NCI-H774 (cell line): ENCODE data around the gene CRAMP1.
A peak's percentile ranks its signal among the peaks of the same experiment; 100 is the strongest.
"Not testable (repeated sequence)": the region's sequence is repeated elsewhere in the genome, so short reads cannot be mapped to it uniquely, and the experiment has no call there.

Experiments
- DNase-seq: peaks from one replicate; lab custom pipeline; 2025; lab: John Stamatoyannopoulos, UW

Gene CRAMP1

GRCh38 chr16:1710811-1711507, 98.8 kb downstream of the CRAMP1 start:
- DNase-seq = no peak

DNA sequence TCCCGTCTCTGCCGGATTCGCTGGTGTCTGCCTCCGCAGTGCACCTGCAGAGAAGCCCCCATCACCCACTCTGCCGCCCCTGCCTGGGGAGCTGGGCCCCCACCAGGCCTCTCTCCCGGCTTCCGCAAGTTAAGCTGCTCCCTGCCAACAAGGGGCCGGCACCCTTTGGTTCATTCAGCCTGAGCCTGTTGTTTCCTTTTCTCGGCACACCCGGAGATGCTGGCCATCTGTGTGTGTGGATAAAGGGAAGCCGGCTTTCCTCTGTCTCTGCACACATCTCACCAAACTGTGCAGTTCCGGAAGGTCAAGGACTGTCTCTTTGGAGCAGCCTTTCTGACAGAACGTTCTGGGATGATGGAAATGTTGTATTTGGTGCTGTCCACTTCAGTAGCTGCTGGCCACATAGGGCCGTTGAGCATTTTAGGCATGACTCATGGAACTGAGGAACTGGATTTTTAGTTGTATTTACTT, 100.7 kb downstream of the CRAMP1 start:
- DNase-seq = no peak

DNA sequence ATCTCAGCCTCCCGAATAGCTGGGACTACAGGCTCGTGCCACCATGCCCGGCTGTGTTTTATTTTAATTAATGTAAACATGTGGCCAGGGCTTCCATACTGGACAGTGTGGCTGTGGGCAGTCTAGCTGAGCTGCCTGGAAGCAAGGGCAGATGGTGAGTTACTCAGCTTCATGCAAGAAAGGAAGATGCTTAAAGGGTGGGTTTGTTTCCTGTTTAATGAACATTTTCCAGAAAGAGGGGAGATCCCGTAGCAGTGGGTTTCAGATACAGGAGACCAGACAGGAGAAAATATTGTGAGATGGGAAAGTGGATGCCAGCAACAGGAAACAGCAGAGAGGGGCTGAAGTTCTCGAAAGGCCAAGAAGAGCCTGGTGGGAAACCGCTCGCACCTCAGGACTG, 101.2 kb downstream of the CRAMP1 start:
- DNase-seq = no peak

DNA sequence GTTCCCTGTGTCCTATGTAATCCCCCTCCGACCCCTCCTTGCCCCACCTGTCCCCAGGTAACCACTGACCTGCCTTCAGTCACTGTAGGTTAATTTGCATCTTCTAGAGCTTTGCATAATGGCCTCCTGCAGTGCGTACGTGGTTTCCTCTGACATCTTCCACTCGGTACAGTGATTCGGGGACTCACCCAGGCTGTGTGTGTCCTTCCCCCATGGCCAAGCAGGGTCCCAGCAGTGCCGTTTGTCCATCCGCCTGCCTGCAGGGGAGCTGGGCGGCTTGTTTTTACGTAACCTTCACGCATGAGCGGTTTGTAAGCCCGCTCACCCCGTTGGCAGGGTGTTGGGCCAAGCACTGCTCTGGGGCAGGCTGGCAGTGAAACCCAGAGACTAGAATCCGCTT, 101.8 kb downstream of the CRAMP1 start:
- DNase-seq = no peak

- DNase-seq = no peak
Observed at GRCh38 chr16:1715220-1715619, 103.1 kb downstream of the CRAMP1 start.

GRCh38 chr16:1718236-1718635, 106.1 kb downstream of the CRAMP1 start:
- not testable (repeated sequence) for DNase-seq

DNA sequence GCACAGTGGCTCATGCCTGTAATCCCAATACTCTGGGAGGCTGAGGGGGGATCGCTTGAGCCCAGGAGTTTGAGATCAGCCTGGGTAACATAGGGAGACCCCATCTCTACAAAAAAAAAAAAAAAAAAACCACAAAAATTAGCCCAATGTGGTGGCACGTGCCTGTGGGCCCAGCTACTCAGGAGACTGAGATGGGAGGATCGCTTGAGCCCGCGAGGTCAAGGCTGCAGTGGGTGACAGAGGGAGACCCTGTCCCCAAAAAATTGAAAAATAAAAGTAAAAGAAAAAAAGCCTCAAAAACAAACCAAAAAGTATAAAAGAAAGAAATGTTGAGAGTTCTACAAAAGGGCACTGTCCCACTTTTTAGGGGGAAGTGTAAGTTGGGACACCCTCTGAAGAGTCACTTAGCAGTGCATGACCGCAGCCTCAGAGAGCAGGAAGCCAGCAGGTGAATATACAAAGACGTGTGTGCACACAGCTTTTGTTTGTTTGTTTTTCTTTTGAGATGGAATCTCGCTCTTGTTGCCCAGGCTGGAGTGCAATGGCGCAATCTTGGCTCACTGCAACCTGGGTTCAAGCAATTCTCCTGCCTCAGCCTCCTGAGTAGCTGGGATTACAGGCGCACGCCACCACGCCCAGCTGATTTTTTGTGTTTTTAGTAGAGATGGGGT, 107.5 kb downstream of the CRAMP1 start:
- peak; percentile 34 for DNase-seq

- no peak for DNase-seq
Observed at GRCh38 chr16:1721372-1721771, 109.2 kb downstream of the CRAMP1 start.

- peak; percentile 1 for DNase-seq
Observed at GRCh38 chr16:1723450-1724147, 111.4 kb downstream of the CRAMP1 start.

GRCh38 chr16:1724491-1724890, 112.3 kb downstream of the CRAMP1 start:
- no peak for DNase-seq

DNA sequence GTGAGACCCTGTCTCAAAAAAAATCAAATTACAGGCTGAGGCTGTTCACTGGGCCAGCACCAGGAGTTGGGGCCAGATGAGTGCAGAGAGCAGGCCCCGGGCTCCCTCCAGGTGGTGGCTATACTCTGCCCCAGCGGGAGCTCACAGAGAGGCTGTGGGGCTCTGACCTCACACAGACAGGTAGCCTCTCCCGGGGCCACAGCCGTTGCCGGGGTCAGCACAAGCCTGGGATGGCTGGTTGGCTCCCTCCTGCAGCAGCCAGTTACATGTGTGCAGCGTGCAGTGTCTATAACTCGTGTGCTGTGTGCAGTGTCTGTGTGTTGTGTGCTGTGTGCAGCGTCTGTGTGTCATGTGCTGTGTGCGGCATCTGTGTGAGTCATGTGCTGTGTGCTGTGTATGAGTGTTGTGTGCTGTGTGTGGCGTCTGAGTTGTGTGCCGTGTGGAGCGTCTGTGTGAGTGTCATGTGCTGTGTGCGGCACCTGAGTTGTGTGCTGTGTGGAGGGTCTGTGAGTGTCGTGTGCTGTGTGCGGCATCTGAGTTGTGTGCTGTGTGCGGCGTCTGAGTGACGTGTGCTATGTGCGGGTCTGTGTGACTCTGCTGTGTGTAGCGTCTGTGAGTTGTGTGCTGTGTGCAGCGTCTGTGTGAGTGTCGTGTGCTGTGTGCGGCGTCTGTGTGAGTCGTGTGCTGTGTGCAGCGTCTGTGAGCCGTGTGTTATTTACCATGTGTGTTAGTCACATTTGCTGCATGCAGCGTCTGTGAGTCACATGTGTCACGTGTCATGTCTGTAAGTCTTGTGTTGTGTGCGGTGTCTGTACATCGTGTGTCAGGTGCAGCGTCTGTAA, 114.7 kb downstream of the CRAMP1 start:
- no peak for DNase-seq
